Adrenal gland (tissue), 5 donors: ENCODE data around the gene CCDC27.

ENCODE experiments used
- POLR2A ChIP-seq, 2 donors: fragments of 450-650 bp; IDR thresholded peaks; one replicate each; pipeline ENCODE4 v1.6.1; 2017; ENCODE audit warnings: antibody characterized with exemption in 2 of 2, mild to moderate bottlenecking in 2 of 2, moderate library complexity in 1 of 2
- TF ChIP-seq, protein P1 (sequence below), 6 experiments: fragments of 450-650 bp in 4 of 6; fragments of 200-600 bp in 2 of 6; sonication (generic) in 1 of 6; IDR thresholded peaks; 1 replicate in 5 of 6; 2 replicates in 1 of 6; pipeline versions ENCODE4 v1.5.1 to v1.8.0; 2016 to 2021; ENCODE audit warnings: antibody characterized with exemption in 6 of 6, mild to moderate bottlenecking in 2 of 6, moderate library complexity in 1 of 6
- donor health status: DM: no; HTN: no; CAD: no.

DNA sequence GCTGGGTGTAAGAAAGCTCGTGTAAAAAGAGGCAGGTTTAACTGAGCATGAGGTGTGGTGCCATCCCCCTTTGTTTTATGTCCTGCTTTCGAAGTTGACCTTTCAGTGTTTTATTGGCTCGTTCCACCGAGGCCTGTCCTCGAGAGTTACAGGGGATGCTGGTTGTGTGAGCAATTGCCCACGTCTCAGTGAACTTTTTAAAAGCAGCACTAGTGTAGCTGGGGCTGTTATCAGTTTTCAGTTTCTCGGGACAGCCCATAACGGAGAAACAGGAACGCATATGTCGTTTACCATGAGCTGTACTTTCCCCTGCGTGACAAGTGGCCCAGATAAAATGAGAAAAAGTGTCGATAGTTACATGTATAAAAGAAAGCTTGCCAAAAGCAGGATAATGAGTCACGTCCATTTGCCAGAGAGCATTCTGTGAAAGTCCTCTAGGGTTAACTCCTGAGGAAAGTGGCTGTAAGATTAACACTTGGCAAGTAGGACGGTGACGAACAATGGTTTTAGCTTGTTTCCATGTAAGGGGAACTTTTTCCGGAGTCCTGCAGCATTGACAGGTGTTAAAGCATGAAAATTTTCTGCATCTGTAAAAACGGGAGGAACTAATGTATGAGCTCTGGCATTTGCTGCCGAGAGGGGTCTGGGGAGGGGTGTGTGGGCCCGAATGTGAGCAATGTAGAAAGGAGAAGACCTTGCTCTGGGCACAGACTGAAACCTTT, 51.8 kb downstream of the CCDC27 start:
- TF ChIP-seq, protein P1, sequence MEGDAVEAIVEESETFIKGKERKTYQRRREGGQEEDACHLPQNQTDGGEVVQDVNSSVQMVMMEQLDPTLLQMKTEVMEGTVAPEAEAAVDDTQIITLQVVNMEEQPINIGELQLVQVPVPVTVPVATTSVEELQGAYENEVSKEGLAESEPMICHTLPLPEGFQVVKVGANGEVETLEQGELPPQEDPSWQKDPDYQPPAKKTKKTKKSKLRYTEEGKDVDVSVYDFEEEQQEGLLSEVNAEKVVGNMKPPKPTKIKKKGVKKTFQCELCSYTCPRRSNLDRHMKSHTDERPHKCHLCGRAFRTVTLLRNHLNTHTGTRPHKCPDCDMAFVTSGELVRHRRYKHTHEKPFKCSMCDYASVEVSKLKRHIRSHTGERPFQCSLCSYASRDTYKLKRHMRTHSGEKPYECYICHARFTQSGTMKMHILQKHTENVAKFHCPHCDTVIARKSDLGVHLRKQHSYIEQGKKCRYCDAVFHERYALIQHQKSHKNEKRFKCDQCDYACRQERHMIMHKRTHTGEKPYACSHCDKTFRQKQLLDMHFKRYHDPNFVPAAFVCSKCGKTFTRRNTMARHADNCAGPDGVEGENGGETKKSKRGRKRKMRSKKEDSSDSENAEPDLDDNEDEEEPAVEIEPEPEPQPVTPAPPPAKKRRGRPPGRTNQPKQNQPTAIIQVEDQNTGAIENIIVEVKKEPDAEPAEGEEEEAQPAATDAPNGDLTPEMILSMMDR (IDR thresholded peaks at IDR 0.05), result no peak
- TF ChIP-seq POLR2A (IDR thresholded peaks at IDR 0.05), result no peak
